OCI-LY1 (cell line): ENCODE results near the gene EIF3J.

Experiments
- H2AFZ ChIP-seq: fragments of 200-600 bp; sonication (generic), shearing (Covaris generic); 2 replicates; pipeline ENCODE4 v1.6.0; 2014; ENCODE audit warnings: antibody characterized with exemption, mild to moderate bottlenecking, low read length
- H3F3A ChIP-seq: fragments of 200-600 bp; sonication (generic), shearing (Covaris generic); 2 replicates; pipeline ENCODE4 v1.6.0; 2014; ENCODE audit warnings: mild to moderate bottlenecking, antibody characterized with exemption, low read length, moderate library complexity; ENCODE audit not compliant: insufficient read depth
- H3K27ac ChIP-seq: fragments of 200-600 bp; sonication (generic); 2 replicates; pipeline ENCODE4 v1.5.1; 2014; ENCODE audit warnings: low read length, mixed run types, mild to moderate bottlenecking, low read depth; ENCODE audit not compliant: poor library complexity, severe bottlenecking
- H3K27me3 ChIP-seq: fragments of 200-600 bp; sonication (generic); 2 replicates; pipeline ENCODE4 v1.6.0; 2014; ENCODE audit warnings: antibody characterized with exemption, mild to moderate bottlenecking, low read length, moderate library complexity; ENCODE audit not compliant: insufficient read depth
- H3K36me3 ChIP-seq: fragments of 200-600 bp; sonication (generic); 2 replicates; pipeline ENCODE4 v1.6.1; 2014; ENCODE audit warnings: mild to moderate bottlenecking, antibody characterized with exemption, low read length, moderate library complexity, mixed read lengths; ENCODE audit not compliant: insufficient read depth
- H3K4me1 ChIP-seq: fragments of 200-600 bp; sonication (generic); 2 replicates; pipeline ENCODE4 v1.5.1; 2014; ENCODE audit warnings: mild to moderate bottlenecking, low read length, moderate library complexity; ENCODE audit not compliant: insufficient read depth, severe bottlenecking
- H3K4me2 ChIP-seq: fragments of 200-600 bp; sonication (generic), shearing (Covaris generic); 2 replicates; pipeline ENCODE4 v1.6.1; 2014; ENCODE audit warnings: low read length
- H3K4me3 ChIP-seq: fragments of 200-600 bp; sonication (generic); 2 replicates; pipeline ENCODE4 v1.5.1; 2014; ENCODE audit warnings: low read length, low read depth, mild to moderate bottlenecking, mixed read lengths; ENCODE audit not compliant: poor library complexity, severe bottlenecking
- H3K79me2 ChIP-seq: fragments of 200-600 bp; shearing (Covaris generic); 2 replicates; pipeline ENCODE4 v1.6.1; 2016; ENCODE audit warnings: mixed run types, low read length, mixed read lengths; ENCODE audit not compliant: insufficient read depth
- H3K9ac ChIP-seq: fragments of 200-600 bp; sonication (generic), shearing (Covaris generic); 2 replicates; pipeline ENCODE4 v1.6.1; 2014; ENCODE audit warnings: mild to moderate bottlenecking, low read length, mixed read lengths
- H3K9me2 ChIP-seq: fragments of 200-600 bp; sonication (generic), shearing (Covaris generic); 2 replicates; pipeline ENCODE4 v1.6.1; 2014; ENCODE audit warnings: low read depth, mild to moderate bottlenecking, low read length, mixed read lengths
- H3K9me3 ChIP-seq: fragments of 200-600 bp; shearing (Covaris generic); 2 replicates; pipeline ENCODE4 v1.6.1; 2014; ENCODE audit warnings: low read length, mixed read lengths
- H4K20me1 ChIP-seq: fragments of 200-600 bp; sonication (generic), shearing (Covaris generic); 2 replicates; pipeline ENCODE4 v1.6.0; 2016; ENCODE audit warnings: mild to moderate bottlenecking, low read length; ENCODE audit not compliant: insufficient read depth
- EZH2 ChIP-seq: fragments of 200-600 bp; sonication (generic), shearing (Covaris generic); IDR thresholded peaks from 2 replicates; pipeline ENCODE4 v1.8.0; 2017; ENCODE audit warnings: borderline replicate concordance, mixed run types, mild to moderate bottlenecking, antibody characterized with exemption, low read length, moderate library complexity, mixed read lengths
- TF ChIP-seq, protein P1 (sequence below): fragments of 200-600 bp; sonication (generic), shearing (Covaris generic); IDR thresholded peaks from 2 replicates; pipeline ENCODE4 v1.5.1; 2017; ENCODE audit warnings: mild to moderate bottlenecking, antibody characterized with exemption, low read length, moderate library complexity, mixed read lengths

Gene EIF3J

DNA sequence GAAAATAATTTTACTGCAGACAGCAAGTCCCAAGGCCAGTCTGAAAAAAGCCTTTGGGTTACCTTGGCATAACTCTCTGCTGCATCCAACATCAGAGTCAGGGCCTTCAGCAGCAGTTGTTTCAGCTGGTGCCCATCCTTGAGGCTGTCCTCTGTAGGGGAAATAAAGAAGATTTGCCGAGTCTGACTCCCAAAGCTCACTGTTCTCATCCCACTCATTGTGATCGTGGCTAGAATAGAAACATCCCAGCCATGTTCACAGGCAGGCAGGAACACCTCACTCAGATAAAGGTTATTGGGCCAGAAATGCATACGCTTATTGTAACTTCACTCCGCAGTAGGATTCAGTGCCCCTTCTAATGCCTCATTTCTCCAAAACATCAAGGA lies 29.2 kb downstream of the EIF3J start:
- Histone ChIP-seq H3K36me3 (peaks cover 74% of the 10 kb centered on the region), H3K79me2 (no peaks in the 10 kb centered on the region), H3K4me3 (no peak overlapping the region), H3K9me3 (no peaks in the 10 kb centered on the region), H3K27me3 (no peaks in the 10 kb centered on the region), H3F3A (0 out of 2 replicates have a peak, but pooled peaks cover 7% of the 10 kb centered on the region), H3K27ac (no peak overlapping the region), H3K4me2 (no peak overlapping the region), H3K9me2 (no peaks in the 10 kb centered on the region), H3K4me1 (no peaks in the 10 kb centered on the region), H4K20me1 (no peaks in the 10 kb centered on the region), H3K9ac (no peak overlapping the region), H2AFZ (no peak overlapping the region)
- TF ChIP-seq, protein P1, sequence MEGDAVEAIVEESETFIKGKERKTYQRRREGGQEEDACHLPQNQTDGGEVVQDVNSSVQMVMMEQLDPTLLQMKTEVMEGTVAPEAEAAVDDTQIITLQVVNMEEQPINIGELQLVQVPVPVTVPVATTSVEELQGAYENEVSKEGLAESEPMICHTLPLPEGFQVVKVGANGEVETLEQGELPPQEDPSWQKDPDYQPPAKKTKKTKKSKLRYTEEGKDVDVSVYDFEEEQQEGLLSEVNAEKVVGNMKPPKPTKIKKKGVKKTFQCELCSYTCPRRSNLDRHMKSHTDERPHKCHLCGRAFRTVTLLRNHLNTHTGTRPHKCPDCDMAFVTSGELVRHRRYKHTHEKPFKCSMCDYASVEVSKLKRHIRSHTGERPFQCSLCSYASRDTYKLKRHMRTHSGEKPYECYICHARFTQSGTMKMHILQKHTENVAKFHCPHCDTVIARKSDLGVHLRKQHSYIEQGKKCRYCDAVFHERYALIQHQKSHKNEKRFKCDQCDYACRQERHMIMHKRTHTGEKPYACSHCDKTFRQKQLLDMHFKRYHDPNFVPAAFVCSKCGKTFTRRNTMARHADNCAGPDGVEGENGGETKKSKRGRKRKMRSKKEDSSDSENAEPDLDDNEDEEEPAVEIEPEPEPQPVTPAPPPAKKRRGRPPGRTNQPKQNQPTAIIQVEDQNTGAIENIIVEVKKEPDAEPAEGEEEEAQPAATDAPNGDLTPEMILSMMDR = no peak
- no peak for TF ChIP-seq EZH2

DNA sequence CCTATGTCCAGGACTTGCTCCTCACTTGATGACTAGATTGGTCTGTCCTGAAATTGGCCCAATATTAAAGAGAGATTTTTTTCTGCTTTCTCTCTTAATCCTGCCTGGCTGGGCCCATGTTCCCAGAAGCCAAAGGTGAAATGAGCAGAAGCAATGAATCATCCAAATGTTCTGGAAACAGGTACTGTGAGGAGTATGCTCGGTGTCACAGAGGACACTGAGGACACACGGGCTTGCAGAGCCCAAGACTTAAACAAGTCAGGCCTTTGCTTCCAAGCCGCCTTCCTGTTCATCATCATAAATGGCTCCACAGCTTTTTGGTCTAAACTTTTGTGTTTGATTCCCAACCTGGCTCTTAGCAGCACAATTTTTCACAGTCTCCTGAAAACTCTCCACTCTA lies 31.4 kb downstream of the EIF3J start:
- Histone ChIP-seq H3K9ac (no peak overlapping the region), H3K79me2 (no peaks in the 10 kb centered on the region), H3K27me3 (no peaks in the 10 kb centered on the region), H3K4me3 (no peak overlapping the region), H3K27ac (no peak overlapping the region), H3K9me3 (no peaks in the 10 kb centered on the region), H4K20me1 (no peaks in the 10 kb centered on the region), H3K36me3 (peaks cover 63% of the 10 kb centered on the region), H3F3A (no peaks in the 10 kb centered on the region), H3K9me2 (no peaks in the 10 kb centered on the region), H3K4me1 (no peaks in the 10 kb centered on the region), H3K4me2 (no peak overlapping the region), H2AFZ (no peak overlapping the region)
- TF ChIP-seq, protein P1 = no peak
- TF ChIP-seq EZH2 = no peak

DNA sequence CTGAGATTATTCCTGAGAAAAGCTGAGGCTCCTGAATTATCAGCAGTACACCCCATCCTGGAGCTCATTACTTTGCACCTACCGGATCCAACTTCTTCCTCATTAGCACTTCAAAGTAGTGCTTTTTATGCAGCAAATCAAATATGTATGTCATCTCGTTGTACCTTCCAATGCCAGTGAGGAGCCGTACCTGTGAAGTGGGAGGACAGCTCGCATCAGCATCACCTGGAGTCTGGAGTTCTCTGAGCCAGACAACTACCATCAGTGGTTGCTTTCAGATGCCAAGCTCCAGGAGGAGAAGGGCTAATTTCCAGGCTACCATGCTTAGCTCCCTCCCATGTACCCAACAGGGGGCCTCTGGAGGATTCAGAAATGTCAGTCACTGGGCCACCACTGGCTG lies 32.4 kb downstream of the EIF3J start:
- no peaks in the 10 kb centered on the region for H3F3A ChIP-seq
- H3K4me3 ChIP-seq = no peak overlapping the region
- 0 out of 2 replicates have a peak, but pooled peaks cover 2% of the 10 kb centered on the region for H3K9me3 ChIP-seq
- H3K9me2 ChIP-seq = no peaks in the 10 kb centered on the region
- H4K20me1 ChIP-seq = no peaks in the 10 kb centered on the region
- TF ChIP-seq, protein P1 = no peak
- no peak for TF ChIP-seq EZH2
- no peak overlapping the region for H3K9ac ChIP-seq
- no peak overlapping the region for H3K27ac ChIP-seq
- H3K79me2 ChIP-seq = no peaks in the 10 kb centered on the region
- no peaks in the 10 kb centered on the region for H3K4me1 ChIP-seq
- H3K4me2 ChIP-seq = no peak overlapping the region
- H2AFZ ChIP-seq = no peak overlapping the region
- H3K36me3 ChIP-seq = peaks cover 63% of the 10 kb centered on the region
- H3K27me3 ChIP-seq = no peaks in the 10 kb centered on the region
